HCT116 (cell line): Measurements from ENCODE around the gene CHDH.

ENCODE experiments used
- ATF3 ChIP-seq: IDR thresholded peaks from 2 replicates; pipeline ENCODE4 v1.6.1; 2012
- CEBPB ChIP-seq: IDR thresholded peaks from 2 replicates; pipeline ENCODE4 v1.6.1; 2012; ENCODE audit warnings: low read depth
- CTCF ChIP-seq, 3 experiments: fragments of 200-600 bp in 1 of 3; sonication (generic) in 1 of 3; IDR thresholded peaks in 2 of 3; conservative IDR thresholded peaks in 1 of 3; 2 replicates each; pipeline ENCODE4 v1.5.1; 2012 to 2017; ENCODE audit warnings: low read depth in 2 of 3, low read length in 2 of 3, antibody characterized with exemption in 1 of 3, borderline replicate concordance in 1 of 3, control low read depth in 1 of 3, mild to moderate bottlenecking in 1 of 3, mixed read lengths in 1 of 3, mixed run types in 1 of 3, moderate library complexity in 1 of 3; ENCODE audit not compliant: insufficient read depth in 1 of 3
- ELF1 ChIP-seq: IDR thresholded peaks from 2 replicates; pipeline ENCODE4 v1.6.1; 2012; ENCODE audit warnings: low read depth, borderline replicate concordance
- MAX ChIP-seq: IDR thresholded peaks from 2 replicates; pipeline ENCODE4 v1.6.1; 2012
- POLR2A ChIP-seq: IDR thresholded peaks from 2 replicates; pipeline ENCODE4 v1.7.0; 2011; ENCODE audit warnings: borderline replicate concordance; ENCODE audit not compliant: insufficient read depth, insufficient read length; ENCODE audit errors: extremely low read depth
- POLR2AphosphoS5 ChIP-seq: IDR thresholded peaks from 2 replicates; pipeline ENCODE4 v1.6.1; 2011; ENCODE audit warnings: mild to moderate bottlenecking, low read depth, low read length, moderate library complexity
- RAD21 ChIP-seq: IDR thresholded peaks from 2 replicates; pipeline ENCODE4 v1.6.1; 2012; ENCODE audit warnings: low read depth, mild to moderate bottlenecking
- SP1 ChIP-seq: IDR thresholded peaks from 2 replicates; pipeline ENCODE4 v1.6.1; 2012; ENCODE audit warnings: low read depth
- TCF7L2 ChIP-seq: IDR thresholded peaks from 2 replicates; pipeline ENCODE4 v1.7.0; 2011; ENCODE audit warnings: borderline replicate concordance, inconsistent platforms; ENCODE audit not compliant: insufficient read depth, insufficient read length; ENCODE audit errors: extremely low read depth
- ZBTB33 ChIP-seq: IDR thresholded peaks from 2 replicates; pipeline ENCODE4 v1.6.1; 2011; ENCODE audit warnings: mild to moderate bottlenecking, low read length, moderate library complexity; ENCODE audit not compliant: insufficient replicate concordance; ENCODE audit errors: extremely low read depth
- ZFX ChIP-seq: fragments of 450-650 bp; IDR thresholded peaks from 2 replicates; pipeline ENCODE4 v1.6.1; 2017

- no peak for TF ChIP-seq POLR2A
- no peak for TF ChIP-seq CTCF (IDR thresholded peaks at IDR 0.05 in 2 of 3, conservative IDR thresholded peaks at IDR 0.05 in 1 of 3; ENCODE audit: borderline replicate concordance in 1 of 3, insufficient read depth in 1 of 3, low read depth in 2 of 3, low read length in 2 of 3)
- no peak for TF ChIP-seq CEBPB
- no peak for TF ChIP-seq TCF7L2
- no peak for TF ChIP-seq ATF3
- TF ChIP-seq POLR2AphosphoS5, result no peak
- no peak for TF ChIP-seq MAX
- TF ChIP-seq ZBTB33, result no peak
- no peak for TF ChIP-seq SP1
- no peak for TF ChIP-seq ZFX
- no peak for TF ChIP-seq ELF1
- TF ChIP-seq RAD21, result no peak
Observed at GRCh38 chr3:53890726-53891475, 44.7 kb upstream of the CHDH start.
